CD4-positive, alpha-beta T cell (primary cell): ENCODE results near the gene FILIP1. TPM values are rescaled to one million over a fixed set of nuclear protein-coding genes. Genes with fewer than 3 reads are reported as not detected.

Experiments used
- ATAC-seq: fragments of 200-7000 bp; cut with Tn5 transposase; one replicate; pipeline ENCODE4 v1.10.0; 2022; ENCODE audit warnings: mild to moderate bottlenecking; ENCODE audit not compliant: poor library complexity
- CTCF ChIA-PET: fragments of 350-600 bp; sonication (Branson Sonifier 250); formaldehyde crosslinking; loops from one replicate; lab custom pipeline; 2021; ENCODE audit warnings: antibody characterized with exemption, inconsistent platforms; lab: Charles Lee
- POLR2A ChIA-PET: fragments of 350-600 bp; sonication (Branson Sonifier 250); formaldehyde crosslinking; loops from one replicate; lab custom pipeline; 2021; ENCODE audit warnings: antibody characterized with exemption, inconsistent platforms; lab: Charles Lee
- DNase-seq, 14 experiments: peaks; one replicate each; pipeline ENCODE4 v3.0.0-alpha.2; 2013 to 2020; ENCODE audit warnings: mixed read lengths in 2 of 14
- H3K27ac ChIP-seq, 2 donors: one replicate each; pipeline versions ENCODE4 v1.5.1 to v1.7.0; 2013; ENCODE audit warnings: low read length in 2 of 2, low read depth in 1 of 2, mild to moderate bottlenecking in 1 of 2
- H3K27me3 ChIP-seq, 2 experiments: 1 replicate in 1 of 2; 2 replicates in 1 of 2; pipeline versions ENCODE4 v1.6.1 to v1.7.0; 2013; ENCODE audit warnings: low read length in 2 of 2, control low read depth in 1 of 2, mild to moderate bottlenecking in 1 of 2, moderate library complexity in 1 of 2; ENCODE audit not compliant: insufficient read depth in 2 of 2, control insufficient read depth in 1 of 2
- H3K36me3 ChIP-seq: one replicate; pipeline ENCODE4 v1.6.1; 2013; ENCODE audit warnings: low read length, control low read depth; ENCODE audit not compliant: insufficient read depth
- H3K4me1 ChIP-seq: one replicate; pipeline ENCODE4 v1.6.1; 2013; ENCODE audit warnings: low read length, control low read depth; ENCODE audit not compliant: insufficient read depth
- H3K4me3 ChIP-seq: one replicate; pipeline ENCODE4 v1.5.1; 2013; ENCODE audit warnings: mild to moderate bottlenecking, low read length, moderate library complexity
- H3K9me3 ChIP-seq, 2 experiments: 1 replicate in 1 of 2; 2 replicates in 1 of 2; pipeline versions ENCODE4 v1.6.1 to v1.7.0; 2013; ENCODE audit warnings: low read length in 2 of 2, mild to moderate bottlenecking in 2 of 2, control low read depth in 1 of 2, moderate library complexity in 1 of 2; ENCODE audit not compliant: control insufficient read depth in 1 of 2, insufficient read depth in 1 of 2
- H3K27ac Mint-ChIP-seq: one replicate; pipeline ENCODE4 v1.8.0; 2020; ENCODE audit warnings: mixed read lengths
- H3K27me3 Mint-ChIP-seq: one replicate; pipeline ENCODE4 v1.8.0; 2021; ENCODE audit warnings: mixed read lengths
- H3K36me3 Mint-ChIP-seq: one replicate; pipeline ENCODE4 v1.8.0; 2021; ENCODE audit warnings: low read depth, mixed read lengths
- H3K4me1 Mint-ChIP-seq: one replicate; pipeline ENCODE4 v1.8.0; 2021; ENCODE audit warnings: low read depth, mixed read lengths
- H3K4me3 Mint-ChIP-seq: one replicate; pipeline ENCODE4 v1.8.0; 2020; ENCODE audit warnings: mild to moderate bottlenecking, mixed read lengths
- H3K9me3 Mint-ChIP-seq: one replicate; pipeline ENCODE4 v1.8.0; 2020; ENCODE audit warnings: mixed read lengths
- intact Hi-C, 2 experiments: fragments of 100-400 bp; cut with DNase I in 1 of 2; cut with micrococcal nuclease in 1 of 2; formaldehyde crosslinking; loops; one replicate each; pipeline versions ENCODE4 v1.15.1 to v1.9.0; 2023 to 2025; cut with DNase I, micrococcal nuclease
- total RNA-seq, 174 experiments: library from RNA in 2 of 174; stranded (reverse) in 2 of 174; gene quantifications; one replicate each; pipeline ENCODE4 v1.2.3 and lab custom pipeline; 2021 to 2026
- TF ChIP-seq, protein P1 (sequence below): fragments of 200-600 bp; IDR thresholded peaks from one replicate; pipeline ENCODE4 v1.8.0; 2022; ENCODE audit warnings: antibody characterized with exemption, mild to moderate bottlenecking

The FILIP1 gene
- total RNA-seq, 2 experiments from 2014 or later = 0.06 TPM; not detected in 1

DNA sequence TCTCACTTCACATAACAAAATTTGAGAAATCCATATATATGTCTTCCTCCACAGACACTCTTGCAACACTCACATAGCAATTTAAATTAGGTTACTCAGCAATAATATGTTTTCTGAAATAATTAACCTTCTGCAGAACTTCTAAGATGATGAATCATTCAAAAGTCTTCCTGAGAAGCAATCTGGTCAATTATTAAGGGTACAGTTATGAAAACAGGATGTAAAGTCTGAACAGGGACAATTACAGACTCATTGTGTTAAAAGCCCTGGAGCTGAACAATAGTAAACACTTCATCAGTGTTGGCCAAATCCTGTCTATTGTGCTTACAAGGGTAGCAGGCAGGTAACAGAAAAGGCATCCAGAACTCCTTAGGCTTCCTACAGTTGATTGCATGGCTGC, 75.4 kb downstream of the FILIP1 start:
- no peak overlapping the region for H3K4me3 Mint-ChIP-seq
- ChIA-PET CTCF (no interaction called here), POLR2A (no interaction called here)
- no peak overlapping the region for H3K27ac Mint-ChIP-seq
- H3K4me1 Mint-ChIP-seq = no peaks in the 10 kb centered on the region
- H3K36me3 Mint-ChIP-seq = no peaks in the 10 kb centered on the region
- Histone ChIP-seq H3K27me3 (no peaks in the 10 kb centered on the region), H3K36me3 (no peaks in the 10 kb centered on the region), H3K9me3 (no peaks in the 10 kb centered on the region), H3K27ac (no peak overlapping the region), H3K4me3 (no peak overlapping the region), H3K4me1 (no peaks in the 10 kb centered on the region)
- H3K9me3 Mint-ChIP-seq = no peaks in the 10 kb centered on the region
- intact Hi-C loops = no loop called here
- DNase-seq (no peak), ATAC-seq (no peak)
- H3K27me3 Mint-ChIP-seq = peaks cover 43% of the 10 kb centered on the region
- TF ChIP-seq, protein P1, sequence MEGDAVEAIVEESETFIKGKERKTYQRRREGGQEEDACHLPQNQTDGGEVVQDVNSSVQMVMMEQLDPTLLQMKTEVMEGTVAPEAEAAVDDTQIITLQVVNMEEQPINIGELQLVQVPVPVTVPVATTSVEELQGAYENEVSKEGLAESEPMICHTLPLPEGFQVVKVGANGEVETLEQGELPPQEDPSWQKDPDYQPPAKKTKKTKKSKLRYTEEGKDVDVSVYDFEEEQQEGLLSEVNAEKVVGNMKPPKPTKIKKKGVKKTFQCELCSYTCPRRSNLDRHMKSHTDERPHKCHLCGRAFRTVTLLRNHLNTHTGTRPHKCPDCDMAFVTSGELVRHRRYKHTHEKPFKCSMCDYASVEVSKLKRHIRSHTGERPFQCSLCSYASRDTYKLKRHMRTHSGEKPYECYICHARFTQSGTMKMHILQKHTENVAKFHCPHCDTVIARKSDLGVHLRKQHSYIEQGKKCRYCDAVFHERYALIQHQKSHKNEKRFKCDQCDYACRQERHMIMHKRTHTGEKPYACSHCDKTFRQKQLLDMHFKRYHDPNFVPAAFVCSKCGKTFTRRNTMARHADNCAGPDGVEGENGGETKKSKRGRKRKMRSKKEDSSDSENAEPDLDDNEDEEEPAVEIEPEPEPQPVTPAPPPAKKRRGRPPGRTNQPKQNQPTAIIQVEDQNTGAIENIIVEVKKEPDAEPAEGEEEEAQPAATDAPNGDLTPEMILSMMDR = no peak

DNA sequence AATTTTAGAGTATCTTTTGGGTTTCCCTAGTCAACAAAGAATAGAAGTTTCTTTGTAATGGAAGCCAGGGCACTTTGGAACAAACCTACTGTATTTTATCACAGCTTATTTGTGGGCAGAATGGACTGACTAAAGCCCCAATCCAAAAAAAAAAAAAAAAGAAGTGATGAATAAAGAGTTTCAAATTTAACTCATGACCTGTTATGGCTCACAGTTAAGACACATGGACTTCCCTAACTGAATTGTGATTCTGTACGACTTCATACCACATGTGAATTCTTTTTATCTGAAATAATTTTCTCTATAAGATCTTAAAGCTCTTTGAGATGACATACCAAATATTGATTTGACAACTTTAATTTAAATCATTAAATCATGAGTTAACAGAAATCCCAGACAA, 77.2 kb downstream of the FILIP1 start:
- Histone ChIP-seq H3K27me3 (peaks cover 0 to 4% of the 10 kb centered on the region in 2 experiments), H3K9me3 (no peaks in the 10 kb centered on the region), H3K4me1 (no peaks in the 10 kb centered on the region), H3K27ac (no peak overlapping the region), H3K4me3 (no peak overlapping the region), H3K36me3 (no peaks in the 10 kb centered on the region)
- Mint-ChIP-seq H3K27ac (no peak overlapping the region), H3K4me1 (no peaks in the 10 kb centered on the region), H3K9me3 (no peaks in the 10 kb centered on the region), H3K36me3 (no peaks in the 10 kb centered on the region), H3K4me3 (no peak overlapping the region), H3K27me3 (peaks cover 56% of the 10 kb centered on the region)
- ChIA-PET CTCF (no interaction called here), POLR2A (no interaction called here)
- DNase-seq (no peak), ATAC-seq (no peak)
- intact Hi-C loops = no loop called here
- TF ChIP-seq, protein P1 = no peak

GRCh38 chr6:75415804-75416203, 77.8 kb downstream of the FILIP1 start:
- intact Hi-C loops = no loop called here
- Mint-ChIP-seq H3K27ac (no peak overlapping the region), H3K27me3 (peaks cover 57% of the 10 kb centered on the region), H3K36me3 (no peaks in the 10 kb centered on the region), H3K4me1 (no peaks in the 10 kb centered on the region), H3K4me3 (no peak overlapping the region), H3K9me3 (peaks cover 2% of the 10 kb centered on the region)
- H3K4me1 ChIP-seq = no peaks in the 10 kb centered on the region
- no peak for ATAC-seq
- DNase-seq = no peak
- no peak overlapping the region for H3K27ac ChIP-seq
- ChIA-PET CTCF (no interaction called here), POLR2A (no interaction called here)
- H3K36me3 ChIP-seq = no peaks in the 10 kb centered on the region
- H3K4me3 ChIP-seq = no peak overlapping the region
- H3K9me3 ChIP-seq = no peaks in the 10 kb centered on the region
- TF ChIP-seq, protein P1 = no peak
- peaks cover 0 to 4% of the 10 kb centered on the region in 2 experiments for H3K27me3 ChIP-seq
